Measurements from ENCODE around the gene P4HA2.

DNA sequence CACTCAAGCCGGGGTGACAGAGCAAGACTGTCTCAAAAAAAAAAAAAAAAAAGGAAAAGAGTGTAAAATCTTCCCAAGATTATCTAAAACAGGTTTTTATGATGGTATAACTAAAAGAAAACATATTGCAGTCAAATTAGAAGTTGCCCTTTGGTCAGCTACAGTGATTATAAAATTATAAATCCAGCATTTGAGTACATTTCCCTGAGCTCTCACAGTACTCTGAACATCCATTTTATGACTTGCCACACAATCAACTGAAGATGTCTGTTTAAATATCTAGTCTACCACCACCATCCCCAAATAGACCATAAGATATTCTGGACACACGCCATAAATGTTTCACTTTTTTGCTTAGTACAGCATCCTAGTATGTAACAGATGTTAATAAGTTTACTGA, 77.1 kb downstream of the P4HA2 start:
- no peak for TF ChIP-seq EZH2phosphoT487 (IDR thresholded peaks at IDR 0.05; ENCODE audit: low read length)
- TF ChIP-seq, protein P1, sequence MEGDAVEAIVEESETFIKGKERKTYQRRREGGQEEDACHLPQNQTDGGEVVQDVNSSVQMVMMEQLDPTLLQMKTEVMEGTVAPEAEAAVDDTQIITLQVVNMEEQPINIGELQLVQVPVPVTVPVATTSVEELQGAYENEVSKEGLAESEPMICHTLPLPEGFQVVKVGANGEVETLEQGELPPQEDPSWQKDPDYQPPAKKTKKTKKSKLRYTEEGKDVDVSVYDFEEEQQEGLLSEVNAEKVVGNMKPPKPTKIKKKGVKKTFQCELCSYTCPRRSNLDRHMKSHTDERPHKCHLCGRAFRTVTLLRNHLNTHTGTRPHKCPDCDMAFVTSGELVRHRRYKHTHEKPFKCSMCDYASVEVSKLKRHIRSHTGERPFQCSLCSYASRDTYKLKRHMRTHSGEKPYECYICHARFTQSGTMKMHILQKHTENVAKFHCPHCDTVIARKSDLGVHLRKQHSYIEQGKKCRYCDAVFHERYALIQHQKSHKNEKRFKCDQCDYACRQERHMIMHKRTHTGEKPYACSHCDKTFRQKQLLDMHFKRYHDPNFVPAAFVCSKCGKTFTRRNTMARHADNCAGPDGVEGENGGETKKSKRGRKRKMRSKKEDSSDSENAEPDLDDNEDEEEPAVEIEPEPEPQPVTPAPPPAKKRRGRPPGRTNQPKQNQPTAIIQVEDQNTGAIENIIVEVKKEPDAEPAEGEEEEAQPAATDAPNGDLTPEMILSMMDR (IDR thresholded peaks at IDR 0.05; ENCODE audit: low read length): no peak
- no peak for TF ChIP-seq EZH2 (optimal IDR thresholded peaks at IDR 0.05; ENCODE audit: low read depth, low read length)

All from MM.1S (cell line).